ENCODE results near the gene SPON2.
A peak's percentile ranks its signal among the peaks of the same experiment; 100 is the strongest.

The SPON2 gene

DNA sequence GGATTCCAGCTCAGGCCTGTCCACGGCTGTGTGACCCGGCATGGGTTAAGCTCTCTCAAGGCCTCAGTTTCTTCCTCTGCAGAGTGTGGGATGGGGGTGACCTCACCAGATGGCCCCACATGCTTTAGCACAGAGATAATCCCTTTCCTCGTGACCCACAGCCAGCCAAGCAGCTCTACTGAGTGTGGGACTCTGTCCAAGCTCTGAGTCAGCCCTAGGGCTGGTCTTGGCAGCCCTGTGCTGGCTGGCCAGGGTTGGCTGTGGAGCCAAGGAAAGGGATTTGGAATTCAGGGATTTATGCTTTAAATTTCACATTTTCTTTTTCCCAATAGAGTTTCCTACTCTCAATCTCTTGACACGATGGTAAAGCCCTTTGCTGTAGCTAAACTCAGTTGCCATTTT lies 19.7 kb upstream of the SPON2 start:
- H3K27ac ChIP-seq (ENCODE audit: low read length): no peak overlapping the region; the same call in 1 of the 2 replicates

DNA sequence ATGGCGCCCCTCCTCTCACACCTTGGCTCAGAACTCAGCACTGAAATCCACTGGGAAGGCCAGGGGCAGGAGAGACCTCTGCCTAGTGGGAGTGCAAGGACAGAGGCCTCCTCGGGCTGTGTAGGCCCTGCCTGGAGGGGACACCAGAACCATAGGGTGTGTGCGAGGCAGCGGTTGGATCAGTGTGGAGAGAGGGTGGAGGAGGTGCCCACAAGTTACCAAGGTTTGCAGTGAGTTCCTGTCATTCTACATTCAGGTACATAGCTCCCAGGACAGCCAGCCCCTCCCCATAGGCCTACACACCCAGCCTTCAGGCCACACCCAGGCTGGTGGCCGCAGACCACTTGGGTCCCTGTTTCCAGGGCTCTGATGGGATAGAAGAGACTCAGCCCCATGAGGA lies 19.2 kb upstream of the SPON2 start:
- H3K4me3 ChIP-seq (ENCODE audit: low read depth in 1 of 2, low read length in 2 of 2): no peak overlapping the region
- TF ChIP-seq, protein P1, sequence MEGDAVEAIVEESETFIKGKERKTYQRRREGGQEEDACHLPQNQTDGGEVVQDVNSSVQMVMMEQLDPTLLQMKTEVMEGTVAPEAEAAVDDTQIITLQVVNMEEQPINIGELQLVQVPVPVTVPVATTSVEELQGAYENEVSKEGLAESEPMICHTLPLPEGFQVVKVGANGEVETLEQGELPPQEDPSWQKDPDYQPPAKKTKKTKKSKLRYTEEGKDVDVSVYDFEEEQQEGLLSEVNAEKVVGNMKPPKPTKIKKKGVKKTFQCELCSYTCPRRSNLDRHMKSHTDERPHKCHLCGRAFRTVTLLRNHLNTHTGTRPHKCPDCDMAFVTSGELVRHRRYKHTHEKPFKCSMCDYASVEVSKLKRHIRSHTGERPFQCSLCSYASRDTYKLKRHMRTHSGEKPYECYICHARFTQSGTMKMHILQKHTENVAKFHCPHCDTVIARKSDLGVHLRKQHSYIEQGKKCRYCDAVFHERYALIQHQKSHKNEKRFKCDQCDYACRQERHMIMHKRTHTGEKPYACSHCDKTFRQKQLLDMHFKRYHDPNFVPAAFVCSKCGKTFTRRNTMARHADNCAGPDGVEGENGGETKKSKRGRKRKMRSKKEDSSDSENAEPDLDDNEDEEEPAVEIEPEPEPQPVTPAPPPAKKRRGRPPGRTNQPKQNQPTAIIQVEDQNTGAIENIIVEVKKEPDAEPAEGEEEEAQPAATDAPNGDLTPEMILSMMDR (IDR thresholded peaks at IDR 0.05; ENCODE audit: borderline replicate concordance, extremely low read depth, low read length, poor library complexity, severe bottlenecking): no peak
- no peak for TF ChIP-seq EZH2 (IDR thresholded peaks at IDR 0.05; ENCODE audit: borderline replicate concordance, low read depth, low read length, severe bottlenecking)
- H2AFZ ChIP-seq (ENCODE audit: low read depth, low read length): no peak overlapping the region
- H3K4me1 ChIP-seq (ENCODE audit: insufficient read depth, low read length): no peaks in the 10 kb centered on the region
- no peak for ATAC-seq (ENCODE audit: insufficient read depth, low read depth)
- H3K4me2 ChIP-seq (ENCODE audit: insufficient read depth, low read length): no peak overlapping the region
- peaks cover 9% of the 10 kb centered on the region for H3K36me3 ChIP-seq (ENCODE audit: insufficient read depth, low read length)
- H3K9me3 ChIP-seq (ENCODE audit: insufficient read depth, low read length, severe bottlenecking): no peaks in the 10 kb centered on the region
- H3K9ac ChIP-seq (ENCODE audit: low read depth, low read length): no peak overlapping the region
- H3K79me2 ChIP-seq (ENCODE audit: insufficient read depth, low read length): peaks cover 5% of the 10 kb centered on the region; the same call in 1 of the 2 replicates
- no peaks in the 10 kb centered on the region for H4K20me1 ChIP-seq (ENCODE audit: insufficient read depth, low read length)
- DNase-seq: peak; percentile 3
- H3K27ac ChIP-seq (ENCODE audit: low read length): no peak overlapping the region; the same call in 1 of the 2 replicates
- H3K27me3 ChIP-seq (ENCODE audit: insufficient read depth, low read length, poor library complexity): no peaks in the 10 kb centered on the region

More for the DNA sequence above, 19.7 kb upstream of the SPON2 start:
- Histone ChIP-seq H2AFZ (ENCODE audit: low read depth, low read length) (no peak overlapping the region), H3K4me1 (ENCODE audit: insufficient read depth, low read length) (no peaks in the 10 kb centered on the region), H3K9me3 (ENCODE audit: insufficient read depth, low read length, severe bottlenecking) (no peaks in the 10 kb centered on the region), H4K20me1 (ENCODE audit: insufficient read depth, low read length) (no peaks in the 10 kb centered on the region), H3K79me2 (ENCODE audit: insufficient read depth, low read length) (peaks cover 8% of the 10 kb centered on the region; the same call in 1 of the 2 replicates), H3K36me3 (ENCODE audit: insufficient read depth, low read length) (peaks cover 14% of the 10 kb centered on the region), H3K27me3 (ENCODE audit: insufficient read depth, low read length, poor library complexity) (no peaks in the 10 kb centered on the region), H3K4me3 (ENCODE audit: low read depth in 1 of 2, low read length in 2 of 2) (no peak overlapping the region), H3K4me2 (ENCODE audit: insufficient read depth, low read length) (no peak overlapping the region), H3K9ac (ENCODE audit: low read depth, low read length) (no peak overlapping the region)
- DNase-seq (no peak), ATAC-seq (ENCODE audit: insufficient read depth, low read depth) (no peak)
- TF ChIP-seq EZH2 (IDR thresholded peaks at IDR 0.05; ENCODE audit: borderline replicate concordance, low read depth, low read length, severe bottlenecking): no peak
- TF ChIP-seq, protein P1 (IDR thresholded peaks at IDR 0.05; ENCODE audit: borderline replicate concordance, extremely low read depth, low read length, poor library complexity, severe bottlenecking): no peak

DNA sequence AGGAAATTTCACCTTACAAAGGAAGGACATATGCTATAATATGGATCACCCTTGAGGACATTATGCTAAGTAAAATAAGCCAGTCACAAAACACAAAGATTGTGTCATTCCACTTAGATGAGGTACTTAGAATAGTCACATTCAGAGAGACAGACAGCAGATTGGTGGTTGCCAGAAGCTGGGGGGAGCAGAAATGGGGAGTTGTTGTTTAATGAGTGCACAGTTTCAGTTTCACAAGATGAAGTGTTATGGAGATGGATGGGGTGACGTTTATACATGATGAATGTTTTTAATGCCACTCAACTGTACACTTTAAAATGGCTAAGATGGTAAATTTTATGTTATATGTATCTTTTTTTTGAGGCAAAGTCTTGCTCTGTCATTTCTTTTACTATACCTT lies 14.8 kb upstream of the SPON2 start:
- DNase-seq (no peak), ATAC-seq (ENCODE audit: insufficient read depth, low read depth) (peak; percentile 50; the same call in 1 of the 3 replicates)
- Histone ChIP-seq H3K27me3 (ENCODE audit: insufficient read depth, low read length, poor library complexity) (no peaks in the 10 kb centered on the region), H2AFZ (ENCODE audit: low read depth, low read length) (no peak overlapping the region), H4K20me1 (ENCODE audit: insufficient read depth, low read length) (no peaks in the 10 kb centered on the region), H3K4me2 (ENCODE audit: insufficient read depth, low read length) (no peak overlapping the region), H3K27ac (ENCODE audit: low read length) (no peak overlapping the region), H3K79me2 (ENCODE audit: insufficient read depth, low read length) (no peaks in the 10 kb centered on the region), H3K9me3 (ENCODE audit: insufficient read depth, low read length, severe bottlenecking) (no peaks in the 10 kb centered on the region), H3K36me3 (ENCODE audit: insufficient read depth, low read length) (no peaks in the 10 kb centered on the region), H3K4me1 (ENCODE audit: insufficient read depth, low read length) (peaks cover 3% of the 10 kb centered on the region), H3K9ac (ENCODE audit: low read depth, low read length) (no peak overlapping the region), H3K4me3 (ENCODE audit: low read depth in 1 of 2, low read length in 2 of 2) (no peak overlapping the region)
- TF ChIP-seq EZH2 (IDR thresholded peaks at IDR 0.05; ENCODE audit: borderline replicate concordance, low read depth, low read length, severe bottlenecking): no peak
- TF ChIP-seq, protein P1 (IDR thresholded peaks at IDR 0.05; ENCODE audit: borderline replicate concordance, extremely low read depth, low read length, poor library complexity, severe bottlenecking): no peak

Measured in DND-41 (cell line).